ENCODE measurements around the gene TAS2R50.

The TAS2R50 gene

DNA sequence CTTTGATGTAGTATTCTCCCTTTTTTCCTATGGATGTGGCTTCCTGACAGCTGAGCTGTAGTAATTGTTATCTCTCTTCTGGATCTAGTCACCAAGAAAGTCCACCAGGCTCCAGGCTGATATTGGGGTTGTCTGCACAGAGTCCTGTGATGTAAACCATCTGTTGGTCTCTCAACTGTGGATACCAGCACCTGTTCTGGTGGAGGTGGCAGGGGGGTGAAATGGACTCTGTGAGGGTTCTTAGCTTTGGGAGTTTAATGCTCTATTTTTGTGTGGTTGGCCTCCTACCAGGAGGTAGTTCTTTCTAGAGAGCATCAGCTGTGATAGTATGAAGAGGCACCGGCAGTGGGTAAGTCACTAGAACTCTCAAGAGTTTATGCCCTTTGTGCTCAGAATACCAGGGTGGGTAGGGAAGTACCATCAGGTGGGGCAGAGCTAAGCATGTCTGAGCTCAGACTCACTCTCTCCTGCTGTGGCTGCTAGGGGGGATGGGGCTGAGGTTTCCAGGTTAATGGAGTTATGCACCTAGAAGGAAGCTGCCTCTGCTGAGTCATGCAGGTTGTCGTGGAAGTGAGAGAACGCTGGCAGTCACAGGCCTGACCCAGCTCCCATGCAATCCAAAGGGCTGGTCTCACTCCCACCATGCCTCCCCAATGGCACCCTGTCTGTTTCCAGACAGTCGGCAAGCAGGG lies 44.6 kb downstream of the TAS2R50 start:
- DNase-seq: no peak

- no peak for DNase-seq
Measured at GRCh38 chr12:10941369-10941768, 45.3 kb downstream of the TAS2R50 start.

- DNase-seq: no peak
Measured at GRCh38 chr12:10940389-10940788, 46.3 kb downstream of the TAS2R50 start.

- DNase-seq: no peak
Measured at GRCh38 chr12:10939163-10939562, 47.5 kb downstream of the TAS2R50 start, which contains the start of gene TAS2R14. TAS2R14 (minus strand) TSS chr12:10939263; CDS start chr12:10939207, 56 bp downstream.

DNA sequence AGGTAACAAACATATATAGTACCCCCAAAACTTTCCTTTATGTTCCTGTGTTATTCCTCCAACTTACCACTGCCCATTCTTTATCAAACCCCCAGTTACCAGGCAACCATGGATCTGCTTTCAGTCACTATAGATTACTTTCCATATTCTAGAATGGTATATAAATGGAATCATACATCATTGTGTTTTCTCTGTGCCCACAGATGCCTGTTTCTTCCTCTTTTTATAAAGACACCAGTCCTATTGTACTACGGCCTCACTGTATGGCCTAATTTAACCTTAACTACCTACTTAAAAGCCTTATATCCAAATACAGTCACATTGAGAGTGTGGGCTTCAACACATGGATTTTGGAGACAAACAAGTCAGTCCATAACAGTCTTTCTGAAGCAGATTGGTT lies 50.2 kb downstream of the TAS2R50 start:
- no peak for DNase-seq
